ENCODE data around the gene NLRP10. TPM values are rescaled to one million over a fixed set of nuclear protein-coding genes. Genes with fewer than 3 reads are reported as not detected.

NLRP10 gene
- 0.38 TPM in 1 of 2 replicates, not detected in the other for total RNA-seq

GRCh38 chr11:7965386-7965785 is at the start of gene NLRP10:
TSS of gene NLRP10 (minus strand) at chr11:7965447. CDS start at chr11:7963495, 1,952 bp downstream.

GRCh38 chr11:7986768-7987559 is 21.7 kb upstream of the NLRP10 start, which contains the start of gene EIF3F:
TSS of gene EIF3F (plus strand) at chr11:7987337. CDS start at chr11:7987353, 16 bp downstream.

GRCh38 chr11:7941608-7942007 is 23.6 kb downstream of the NLRP10 start, which contains the start of gene OR10A3:
TSS of gene OR10A3 (minus strand) at chr11:7941708. CDS start at chr11:7939520, 2,188 bp downstream.

GRCh38 chr11:7931168-7931567 is 34.1 kb downstream of the NLRP10 start, which contains the start of gene OR10A6:
TSS of gene OR10A6 (minus strand) at chr11:7931268. CDS start at chr11:7928662, 2,606 bp downstream.

Small RNA genes lying within 50 kb of the gene (small RNA-seq; reads per million reads assigned to genes)
- not detected for gene COX6CP5

Other genes starting within 250 kb of the NLRP10 start
- gene OR5P2, start 168.5 kb downstream of the NLRP10 start, total RNA-seq = 0.33 TPM in 1 of 2 replicates, not detected in the other
- not detected in 2 replicates for gene OR5P3, start 134.6 kb downstream of the NLRP10 start, total RNA-seq
- not detected in 2 replicates for gene OR10A6, start 34.2 kb downstream of the NLRP10 start, total RNA-seq
- not detected in 2 replicates for gene OR10A3, start 23.7 kb downstream of the NLRP10 start, total RNA-seq
- 386 and 425 TPM in 2 replicates for gene EIF3F, start 21.9 kb upstream of the NLRP10 start, total RNA-seq
- gene TUB, start 115.8 kb upstream of the NLRP10 start, total RNA-seq = 1.7 and 2.3 TPM in 2 replicates
- not detected in 2 replicates for gene RIC3, start 203.6 kb upstream of the NLRP10 start, total RNA-seq